Panc1 (cell line): ENCODE data around the gene TLCD1. TPM values are rescaled to one million over a fixed set of nuclear protein-coding genes. Genes with fewer than 3 reads are reported as not detected.

ENCODE experiments used
- ATAC-seq: fragments of 200-7000 bp; cut with Tn5 transposase; 2 replicates; pipeline ENCODE4 v1.9.1; 2020; ENCODE audit warnings: mild to moderate bottlenecking, moderate library complexity
- BruUV-seq: library from RNA; stranded (reverse); fragments of 400-500 nt; replicated peaks from 2 replicates; lab custom pipeline; 2021; lab: Mats Ljungman, UMichigan
- CTCF ChIA-PET: fragments of 300-600 bp; sonication (Branson Sonifier 250); formaldehyde crosslinking; loops from one replicate; lab custom pipeline; 2022; ENCODE audit warnings: antibody characterized with exemption; lab: Charles Lee
- POLR2A ChIA-PET: fragments of 300-600 bp; sonication (Branson Sonifier 250); formaldehyde crosslinking; loops from one replicate; lab custom pipeline; 2022; ENCODE audit warnings: antibody characterized with exemption; lab: Charles Lee
- DNase-seq: peaks from one replicate; pipeline ENCODE4 v3.0.0-alpha.2; 2010; ENCODE audit warnings: low read depth, low spot score
- H3K27ac ChIP-seq: 2 replicates; pipeline ENCODE4 v1.5.1; 2011; ENCODE audit warnings: mild to moderate bottlenecking, low read length, inconsistent platforms
- H3K27me3 ChIP-seq: fragments of 200-500 bp; sonication (Bioruptor generic); 2 replicates; pipeline ENCODE4 v1.6.0; 2014; ENCODE audit warnings: low read length, inconsistent platforms; ENCODE audit not compliant: control insufficient read depth, insufficient read depth
- H3K36me3 ChIP-seq: fragments of 200-500 bp; sonication (Bioruptor generic); 2 replicates; pipeline ENCODE4 v1.5.1; 2014; ENCODE audit warnings: inconsistent platforms, mild to moderate bottlenecking, low read length, moderate library complexity; ENCODE audit not compliant: control insufficient read depth, insufficient read depth
- H3K4me1 ChIP-seq: 2 replicates; pipeline ENCODE4 v1.5.1; 2011; ENCODE audit warnings: inconsistent platforms, mild to moderate bottlenecking, low read length, moderate library complexity; ENCODE audit not compliant: control insufficient read depth, insufficient read depth
- H3K4me3 ChIP-seq, 2 experiments: 2 replicates each; pipeline ENCODE4 v1.5.1; 2011 to 2012; ENCODE audit warnings: low read depth in 2 of 2, low read length in 2 of 2, mild to moderate bottlenecking in 2 of 2, inconsistent platforms in 1 of 2, moderate library complexity in 1 of 2
- H3K9me3 ChIP-seq: fragments of 200-500 bp; sonication (Bioruptor generic); 2 replicates; pipeline ENCODE4 v1.5.1; 2014; ENCODE audit warnings: low read depth, mild to moderate bottlenecking, inconsistent platforms, low read length, moderate library complexity; ENCODE audit not compliant: control insufficient read depth, insufficient read depth
- POLR2AphosphoS5 ChIP-seq: IDR thresholded peaks from 2 replicates; pipeline ENCODE4 v1.6.1; 2012; ENCODE audit warnings: mild to moderate bottlenecking, low read depth, low read length, moderate library complexity
- SIN3A ChIP-seq: IDR thresholded peaks from 2 replicates; pipeline ENCODE4 v1.6.1; 2012; ENCODE audit warnings: low read depth, mild to moderate bottlenecking, low read length, moderate library complexity, borderline replicate concordance; ENCODE audit not compliant: insufficient read depth
- TCF7L2 ChIP-seq: IDR thresholded peaks from 2 replicates; pipeline ENCODE4 v1.6.1; 2011; ENCODE audit warnings: mild to moderate bottlenecking, low read depth, low read length, inconsistent platforms
- in situ Hi-C: cut with HindIII; loops from 2 replicates; pipeline ENCODE4 v1.10.0; 2016; ENCODE audit warnings: low sequenced_read_pairs, low pct_unique_long_range_greater_than_20kb
- intact Hi-C: fragments of 100-400 bp; cut with micrococcal nuclease; formaldehyde crosslinking; loops from one replicate; pipeline ENCODE4 v1.10.0; 2022; ENCODE audit not compliant: unreplicated experiment
- total RNA-seq: library from RNA; stranded (reverse); gene quantifications from one replicate; pipeline ENCODE4 v1.2.1, GENCODE V29; 2021; ENCODE audit not compliant: unreplicated experiment
- TF ChIP-seq, protein P1 (sequence below), 2 experiments: IDR thresholded peaks; 2 replicates each; pipeline ENCODE4 v1.6.1; 2011 to 2012; ENCODE audit warnings: low read depth in 2 of 2, control low read depth in 1 of 2, low read length in 1 of 2, mild to moderate bottlenecking in 1 of 2, moderate library complexity in 1 of 2; ENCODE audit not compliant: insufficient read depth in 1 of 2
- TF ChIP-seq, protein P2 (sequence below): fragments of 450-650 bp; IDR thresholded peaks from 2 replicates; pipeline ENCODE4 v1.5.1; 2017; ENCODE audit warnings: mild to moderate bottlenecking

Gene TLCD1
- total RNA-seq, 1 experiment from 2014 or later = 55.7 TPM

DNA sequence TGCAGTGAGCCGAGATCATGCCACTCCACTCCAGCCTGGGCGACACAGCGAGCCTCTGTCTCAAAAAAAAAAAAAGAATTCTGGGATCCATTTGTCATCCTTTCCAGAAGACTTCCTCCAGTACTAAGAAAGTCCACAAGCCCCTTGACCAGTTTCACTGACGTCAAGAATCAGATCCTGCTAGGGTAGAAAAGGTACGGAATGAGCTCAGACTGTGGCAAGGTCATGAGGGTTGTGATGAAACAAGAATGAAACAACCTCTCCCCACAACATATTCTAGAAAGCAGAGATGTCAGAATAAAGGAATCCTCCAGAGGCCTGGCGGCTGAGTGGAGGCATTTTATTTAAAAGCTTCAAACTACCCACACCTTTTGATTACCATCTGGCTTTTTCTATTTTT lies 47.7 kb upstream of the TLCD1 start:
- no peaks in the 10 kb centered on the region for H3K36me3 ChIP-seq

DNA sequence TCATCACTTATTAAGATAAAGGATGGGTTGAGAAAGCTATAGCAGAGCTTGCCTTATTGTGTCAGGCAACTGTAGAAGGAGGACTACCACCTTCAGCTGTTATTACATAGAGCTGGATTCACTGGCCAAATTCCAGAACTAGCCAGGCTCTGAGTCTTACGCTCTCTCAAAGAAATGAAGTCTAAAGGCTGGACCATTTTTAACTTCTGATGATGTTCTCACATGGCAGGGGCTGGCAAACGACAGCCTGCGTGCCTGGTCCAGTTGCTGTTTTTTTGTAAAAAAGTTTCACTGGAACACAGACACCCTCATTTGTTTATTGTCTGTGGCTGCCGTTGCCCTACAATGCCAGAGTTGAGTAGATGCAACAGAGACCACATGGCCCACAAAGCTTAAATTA lies 39.0 kb upstream of the TLCD1 start:
- H3K4me3 ChIP-seq = no peak overlapping the region
- H3K27me3 ChIP-seq = no peaks in the 10 kb centered on the region
- in situ Hi-C loops = loop anchor here (10.0 kb wide), 2 partner anchors 50 to 110 kb away; no protein-coding TSS in a partner anchor
- H3K27ac ChIP-seq = no peak overlapping the region
- intact Hi-C loops = loop anchor here (10.0 kb wide), 1 partner anchor 110 kb away; no protein-coding TSS in a partner anchor
- ChIA-PET POLR2A (interaction anchor here (0.6 kb wide), 1 partner anchor 104 kb away, joined by 7 read pairs; no protein-coding TSS in a partner anchor), CTCF (interaction anchor here (0.6 to 1.9 kb wide), 3 partner anchors 11 to 117 kb away, joined by 3 to 11 read pairs (median 5); no protein-coding TSS in a partner anchor)
- H3K9me3 ChIP-seq = no peaks in the 10 kb centered on the region
- DNase-seq = no peak
- BruUV-seq = no TSS peak
- TF ChIP-seq SIN3A (no peak), TCF7L2 (no peak)
- TF ChIP-seq, protein P1, sequence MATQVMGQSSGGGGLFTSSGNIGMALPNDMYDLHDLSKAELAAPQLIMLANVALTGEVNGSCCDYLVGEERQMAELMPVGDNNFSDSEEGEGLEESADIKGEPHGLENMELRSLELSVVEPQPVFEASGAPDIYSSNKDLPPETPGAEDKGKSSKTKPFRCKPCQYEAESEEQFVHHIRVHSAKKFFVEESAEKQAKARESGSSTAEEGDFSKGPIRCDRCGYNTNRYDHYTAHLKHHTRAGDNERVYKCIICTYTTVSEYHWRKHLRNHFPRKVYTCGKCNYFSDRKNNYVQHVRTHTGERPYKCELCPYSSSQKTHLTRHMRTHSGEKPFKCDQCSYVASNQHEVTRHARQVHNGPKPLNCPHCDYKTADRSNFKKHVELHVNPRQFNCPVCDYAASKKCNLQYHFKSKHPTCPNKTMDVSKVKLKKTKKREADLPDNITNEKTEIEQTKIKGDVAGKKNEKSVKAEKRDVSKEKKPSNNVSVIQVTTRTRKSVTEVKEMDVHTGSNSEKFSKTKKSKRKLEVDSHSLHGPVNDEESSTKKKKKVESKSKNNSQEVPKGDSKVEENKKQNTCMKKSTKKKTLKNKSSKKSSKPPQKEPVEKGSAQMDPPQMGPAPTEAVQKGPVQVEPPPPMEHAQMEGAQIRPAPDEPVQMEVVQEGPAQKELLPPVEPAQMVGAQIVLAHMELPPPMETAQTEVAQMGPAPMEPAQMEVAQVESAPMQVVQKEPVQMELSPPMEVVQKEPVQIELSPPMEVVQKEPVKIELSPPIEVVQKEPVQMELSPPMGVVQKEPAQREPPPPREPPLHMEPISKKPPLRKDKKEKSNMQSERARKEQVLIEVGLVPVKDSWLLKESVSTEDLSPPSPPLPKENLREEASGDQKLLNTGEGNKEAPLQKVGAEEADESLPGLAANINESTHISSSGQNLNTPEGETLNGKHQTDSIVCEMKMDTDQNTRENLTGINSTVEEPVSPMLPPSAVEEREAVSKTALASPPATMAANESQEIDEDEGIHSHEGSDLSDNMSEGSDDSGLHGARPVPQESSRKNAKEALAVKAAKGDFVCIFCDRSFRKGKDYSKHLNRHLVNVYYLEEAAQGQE (IDR thresholded peaks at IDR 0.05; ENCODE audit: insufficient read depth in 1 of 2, low read depth in 2 of 2, low read length in 1 of 2) = no peak
- no peaks in the 10 kb centered on the region for H3K36me3 ChIP-seq
- ATAC-seq = no peak
- peaks cover 17% of the 10 kb centered on the region for H3K4me1 ChIP-seq

More for the DNA sequence above, 47.7 kb upstream of the TLCD1 start:
- TF ChIP-seq SIN3A (no peak), TCF7L2 (no peak), POLR2AphosphoS5 (no peak)
- TF ChIP-seq, protein P1 (IDR thresholded peaks at IDR 0.05; ENCODE audit: insufficient read depth in 1 of 2, low read depth in 2 of 2, low read length in 1 of 2) = no peak
- TF ChIP-seq, protein P2, sequence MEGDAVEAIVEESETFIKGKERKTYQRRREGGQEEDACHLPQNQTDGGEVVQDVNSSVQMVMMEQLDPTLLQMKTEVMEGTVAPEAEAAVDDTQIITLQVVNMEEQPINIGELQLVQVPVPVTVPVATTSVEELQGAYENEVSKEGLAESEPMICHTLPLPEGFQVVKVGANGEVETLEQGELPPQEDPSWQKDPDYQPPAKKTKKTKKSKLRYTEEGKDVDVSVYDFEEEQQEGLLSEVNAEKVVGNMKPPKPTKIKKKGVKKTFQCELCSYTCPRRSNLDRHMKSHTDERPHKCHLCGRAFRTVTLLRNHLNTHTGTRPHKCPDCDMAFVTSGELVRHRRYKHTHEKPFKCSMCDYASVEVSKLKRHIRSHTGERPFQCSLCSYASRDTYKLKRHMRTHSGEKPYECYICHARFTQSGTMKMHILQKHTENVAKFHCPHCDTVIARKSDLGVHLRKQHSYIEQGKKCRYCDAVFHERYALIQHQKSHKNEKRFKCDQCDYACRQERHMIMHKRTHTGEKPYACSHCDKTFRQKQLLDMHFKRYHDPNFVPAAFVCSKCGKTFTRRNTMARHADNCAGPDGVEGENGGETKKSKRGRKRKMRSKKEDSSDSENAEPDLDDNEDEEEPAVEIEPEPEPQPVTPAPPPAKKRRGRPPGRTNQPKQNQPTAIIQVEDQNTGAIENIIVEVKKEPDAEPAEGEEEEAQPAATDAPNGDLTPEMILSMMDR = no peak
- ChIA-PET CTCF (interaction anchor here (0.7 to 2.3 kb wide), 5 partner anchors 10 to 357 kb away, joined by 3 to 12 read pairs (median 4); no protein-coding TSS in a partner anchor), POLR2A (no interaction called here)
- intact Hi-C loops (no loop called here), in situ Hi-C loops (no loop called here)
- no peak overlapping the region for H3K27ac ChIP-seq
- no peaks in the 10 kb centered on the region for H3K27me3 ChIP-seq
- DNase-seq (no peak), ATAC-seq (no peak)
- H3K9me3 ChIP-seq = no peaks in the 10 kb centered on the region
- no peaks in the 10 kb centered on the region for H3K4me1 ChIP-seq
- BruUV-seq = no TSS peak
- no peak overlapping the region for H3K4me3 ChIP-seq
